GM12872 (cell line): ENCODE results near the gene TMED4.

Experiments
- CTCF ChIP-seq: IDR thresholded peaks from 3 replicates; pipeline ENCODE4 v1.5.1; 2011; ENCODE audit warnings: low read depth, mild to moderate bottlenecking, low read length, moderate library complexity; ENCODE audit not compliant: insufficient read depth

Gene TMED4

GRCh38 chr7:44564606-44565005 is 17.4 kb downstream of the TMED4 start:
- TF ChIP-seq CTCF: no peak

GRCh38 chr7:44563171-44563679 is 18.8 kb downstream of the TMED4 start:
- no peak for TF ChIP-seq CTCF

GRCh38 chr7:44561962-44562621 is 19.9 kb downstream of the TMED4 start:
- no peak for TF ChIP-seq CTCF

GRCh38 chr7:44561481-44561880 is 20.6 kb downstream of the TMED4 start:
- TF ChIP-seq CTCF: no peak

- no peak for TF ChIP-seq CTCF
Observed at GRCh38 chr7:44559485-44559884, 22.5 kb downstream of the TMED4 start.

GRCh38 chr7:44557485-44557884 is 24.5 kb downstream of the TMED4 start:
- TF ChIP-seq CTCF: no peak

GRCh38 chr7:44555350-44555749 is 26.7 kb downstream of the TMED4 start:
- TF ChIP-seq CTCF: no peak
